ENCODE measurements around the gene CAMK2G.

The CAMK2G gene

GRCh38 chr10:73905256-73906020 is 31.1 kb upstream of the CAMK2G start:
- Histone ChIP-seq H3K4me1 (no peaks in the 10 kb centered on the region), H3K4me3 (ENCODE audit: low read depth, low read length) (no peak overlapping the region), H3K36me3 (no peaks in the 10 kb centered on the region), H3K9me3 (no peaks in the 10 kb centered on the region), H3K27me3 (peaks cover 4% of the 10 kb centered on the region)
- no peak for DNase-seq
- TF ChIP-seq CTCF (IDR thresholded peaks at IDR 0.05; ENCODE audit: low read depth, low read length): no peak

- no peaks in the 10 kb centered on the region for H3K9me3 ChIP-seq
- H3K4me1 ChIP-seq: no peaks in the 10 kb centered on the region
- TF ChIP-seq CTCF (IDR thresholded peaks at IDR 0.05; ENCODE audit: low read depth, low read length): no peak
- H3K36me3 ChIP-seq: no peaks in the 10 kb centered on the region
- no peak for DNase-seq
- no peaks in the 10 kb centered on the region for H3K27me3 ChIP-seq
- no peak overlapping the region for H3K4me3 ChIP-seq (ENCODE audit: low read depth, low read length)
Observed at GRCh38 chr10:73902351-73902750, 28.0 kb upstream of the CAMK2G start.

- no peak for TF ChIP-seq CTCF (IDR thresholded peaks at IDR 0.05; ENCODE audit: low read depth, low read length)
- no peaks in the 10 kb centered on the region for H3K36me3 ChIP-seq
- no peak for DNase-seq
- no peaks in the 10 kb centered on the region for H3K4me1 ChIP-seq
- no peaks in the 10 kb centered on the region for H3K9me3 ChIP-seq
- no peak overlapping the region for H3K4me3 ChIP-seq (ENCODE audit: low read depth, low read length)
- H3K27me3 ChIP-seq: no peaks in the 10 kb centered on the region
Observed at GRCh38 chr10:73901261-73901660, 26.9 kb upstream of the CAMK2G start.

GRCh38 chr10:73900064-73900463 is 25.7 kb upstream of the CAMK2G start:
- TF ChIP-seq CTCF (IDR thresholded peaks at IDR 0.05; ENCODE audit: low read depth, low read length): no peak
- H3K4me1 ChIP-seq: no peaks in the 10 kb centered on the region
- DNase-seq: no peak

GRCh38 chr10:73899423-73899822 is 25.1 kb upstream of the CAMK2G start:
- Histone ChIP-seq H3K27me3 (no peaks in the 10 kb centered on the region), H3K4me1 (no peaks in the 10 kb centered on the region), H3K36me3 (no peaks in the 10 kb centered on the region), H3K9me3 (no peaks in the 10 kb centered on the region), H3K4me3 (ENCODE audit: low read depth, low read length) (no peak overlapping the region)
- no peak for DNase-seq
- no peak for TF ChIP-seq CTCF (IDR thresholded peaks at IDR 0.05; ENCODE audit: low read depth, low read length)

More at GRCh38 chr10:73900064-73900463, 25.7 kb upstream of the CAMK2G start:
- Histone ChIP-seq H3K36me3 (no peaks in the 10 kb centered on the region), H3K9me3 (no peaks in the 10 kb centered on the region), H3K4me3 (ENCODE audit: low read depth, low read length) (no peak overlapping the region), H3K27me3 (no peaks in the 10 kb centered on the region)

GRCh38 chr10:73898730-73899410 is 24.5 kb upstream of the CAMK2G start:
- Histone ChIP-seq H3K4me1 (no peaks in the 10 kb centered on the region), H3K9me3 (no peaks in the 10 kb centered on the region), H3K27me3 (no peaks in the 10 kb centered on the region), H3K4me3 (ENCODE audit: low read depth, low read length) (no peak overlapping the region), H3K36me3 (no peaks in the 10 kb centered on the region)
- TF ChIP-seq CTCF (IDR thresholded peaks at IDR 0.05; ENCODE audit: low read depth, low read length): no peak
- no peak for DNase-seq

Data from BE2C (cell line).